GM12892 (cell line): ENCODE results near the gene SLC7A1.

ENCODE experiments used
- POLR2A ChIP-seq: IDR thresholded peaks from 2 replicates; pipeline ENCODE4 v1.6.1; 2011; ENCODE audit warnings: low read depth, low read length, control low read depth
- POLR2AphosphoS5 ChIP-seq: IDR thresholded peaks from 2 replicates; pipeline ENCODE4 v1.6.1; 2011; ENCODE audit warnings: low read depth, low read length, control low read depth

DNA sequence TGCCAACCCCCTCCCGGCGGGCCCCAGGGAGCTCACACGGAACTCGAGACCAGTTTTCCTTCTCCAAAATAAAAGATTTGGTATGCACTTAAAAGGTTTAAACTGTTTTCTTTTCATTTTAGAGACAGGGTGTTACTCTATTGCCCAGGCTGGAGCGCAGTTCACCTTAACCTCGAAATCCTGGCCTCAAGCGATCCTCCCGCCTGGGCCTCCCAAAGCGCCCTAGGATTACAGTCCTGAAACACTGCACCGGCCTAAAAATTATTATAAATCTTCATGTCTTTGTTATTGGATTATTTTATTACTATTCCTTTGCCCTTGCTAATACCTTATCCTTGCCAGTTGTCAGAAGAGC, 553 bp upstream of the SLC7A1 start:
- TF ChIP-seq POLR2A (no peak), POLR2AphosphoS5 (no peak)
